ENCODE measurements around the gene GTPBP2.
A peak's percentile ranks its signal among the peaks of the same experiment; 100 is the strongest.

The GTPBP2 gene

DNA sequence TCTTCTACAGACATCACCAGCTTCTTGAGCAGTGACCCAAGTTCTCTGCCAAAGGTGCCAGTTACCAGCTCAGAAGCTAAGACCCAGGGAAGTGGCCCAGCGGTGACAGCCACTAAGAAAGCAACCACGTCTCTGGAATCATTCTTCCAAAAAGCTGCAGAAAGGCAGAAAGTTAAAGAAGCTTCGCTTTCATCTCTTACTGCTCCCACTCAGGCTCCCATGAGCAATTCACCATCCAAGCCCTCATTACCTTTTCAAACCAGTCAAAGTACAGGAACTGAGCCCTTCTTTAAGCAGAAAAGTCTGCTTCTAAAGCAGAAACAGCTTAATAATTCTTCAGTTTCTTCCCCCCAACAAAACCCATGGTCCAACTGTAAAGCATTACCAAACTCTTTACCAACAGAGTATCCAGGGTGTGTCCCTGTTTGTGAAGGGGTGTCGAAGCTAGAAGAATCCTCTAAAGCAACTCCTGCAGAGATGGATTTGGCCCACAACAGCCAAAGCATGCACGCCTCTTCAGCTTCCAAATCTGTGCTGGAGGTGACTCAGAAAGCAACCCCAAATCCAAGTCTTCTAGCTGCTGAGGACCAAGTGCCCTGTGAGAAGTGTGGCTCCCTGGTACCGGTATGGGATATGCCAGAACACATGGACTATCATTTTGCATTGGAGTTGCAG lies 15.2 kb downstream of the GTPBP2 start:
- no peak for DNase-seq (ENCODE audit: low read depth)
- TF ChIP-seq, protein P1, sequence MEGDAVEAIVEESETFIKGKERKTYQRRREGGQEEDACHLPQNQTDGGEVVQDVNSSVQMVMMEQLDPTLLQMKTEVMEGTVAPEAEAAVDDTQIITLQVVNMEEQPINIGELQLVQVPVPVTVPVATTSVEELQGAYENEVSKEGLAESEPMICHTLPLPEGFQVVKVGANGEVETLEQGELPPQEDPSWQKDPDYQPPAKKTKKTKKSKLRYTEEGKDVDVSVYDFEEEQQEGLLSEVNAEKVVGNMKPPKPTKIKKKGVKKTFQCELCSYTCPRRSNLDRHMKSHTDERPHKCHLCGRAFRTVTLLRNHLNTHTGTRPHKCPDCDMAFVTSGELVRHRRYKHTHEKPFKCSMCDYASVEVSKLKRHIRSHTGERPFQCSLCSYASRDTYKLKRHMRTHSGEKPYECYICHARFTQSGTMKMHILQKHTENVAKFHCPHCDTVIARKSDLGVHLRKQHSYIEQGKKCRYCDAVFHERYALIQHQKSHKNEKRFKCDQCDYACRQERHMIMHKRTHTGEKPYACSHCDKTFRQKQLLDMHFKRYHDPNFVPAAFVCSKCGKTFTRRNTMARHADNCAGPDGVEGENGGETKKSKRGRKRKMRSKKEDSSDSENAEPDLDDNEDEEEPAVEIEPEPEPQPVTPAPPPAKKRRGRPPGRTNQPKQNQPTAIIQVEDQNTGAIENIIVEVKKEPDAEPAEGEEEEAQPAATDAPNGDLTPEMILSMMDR (conservative IDR thresholded peaks at IDR 0.05; ENCODE audit: control insufficient read depth, insufficient read depth, low read depth, low read length) = no peak
- no peak overlapping the region for H3K4me3 ChIP-seq (ENCODE audit: control insufficient read depth, low read depth, low read length)

DNA sequence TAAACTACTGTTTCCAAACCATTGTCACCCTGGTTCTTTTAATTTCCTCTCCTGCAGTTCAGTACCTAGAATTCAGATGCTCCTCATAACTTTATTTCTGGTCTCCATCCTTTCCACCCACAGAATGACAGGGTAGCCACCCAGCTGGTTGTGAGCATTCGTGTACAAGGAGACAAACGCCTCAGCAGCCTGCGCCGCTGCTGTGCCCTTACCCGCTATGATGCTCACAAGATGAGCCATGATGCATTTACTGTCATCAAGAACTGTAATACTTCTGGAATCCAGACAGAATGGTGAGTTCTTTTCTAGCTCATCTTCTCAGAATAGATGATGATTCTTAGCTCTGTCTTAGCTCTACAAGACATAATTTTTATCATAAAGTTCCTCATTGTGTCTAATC lies 18.6 kb downstream of the GTPBP2 start:
- TF ChIP-seq, protein P1 (conservative IDR thresholded peaks at IDR 0.05; ENCODE audit: control insufficient read depth, insufficient read depth, low read depth, low read length) = no peak
- no peak for DNase-seq (ENCODE audit: low read depth)
- H3K4me3 ChIP-seq (ENCODE audit: control insufficient read depth, low read depth, low read length) = no peak overlapping the region

DNA sequence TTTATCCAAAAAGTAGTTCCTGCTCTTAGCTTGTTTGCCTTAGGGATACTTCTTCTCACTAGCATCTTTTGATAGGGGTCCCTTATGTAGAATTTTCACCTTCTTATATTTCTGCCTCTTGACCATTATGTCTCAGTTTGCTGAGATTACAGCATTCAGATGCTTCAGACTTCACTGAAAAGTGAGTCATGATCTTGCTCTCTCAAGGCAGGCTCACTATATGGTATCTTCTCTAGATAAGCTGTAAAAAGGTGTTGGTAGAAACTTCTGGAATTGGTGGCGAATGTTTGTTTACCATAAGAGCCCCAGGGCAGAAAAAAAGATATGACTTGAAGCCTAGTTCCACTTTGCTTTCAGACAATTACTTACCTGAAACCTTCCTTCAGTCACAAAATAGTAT lies 19.7 kb downstream of the GTPBP2 start:
- H3K4me3 ChIP-seq (ENCODE audit: control insufficient read depth, low read depth, low read length) = no peak overlapping the region
- no peak for DNase-seq (ENCODE audit: low read depth)
- TF ChIP-seq, protein P1 (conservative IDR thresholded peaks at IDR 0.05; ENCODE audit: control insufficient read depth, insufficient read depth, low read depth, low read length) = no peak

DNA sequence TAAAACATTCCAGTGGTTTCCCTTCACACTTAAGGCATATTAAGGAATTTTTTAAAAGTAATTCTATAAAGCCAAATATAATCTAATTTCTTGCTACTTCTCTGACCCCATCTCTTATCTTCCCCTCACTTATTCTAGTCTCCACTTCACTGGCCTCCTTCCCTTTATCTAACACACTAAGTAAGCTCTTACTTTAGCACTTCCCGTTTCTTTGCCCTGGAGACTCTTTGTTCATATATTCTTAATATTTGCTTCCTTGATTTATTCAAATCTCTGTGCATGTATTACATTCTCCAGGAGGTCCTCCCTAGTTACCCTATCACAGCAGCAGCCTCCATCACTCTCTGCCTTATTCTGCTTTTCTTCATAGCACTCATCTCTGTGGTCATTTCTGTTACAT lies 20.3 kb downstream of the GTPBP2 start:
- no peak for DNase-seq (ENCODE audit: low read depth)
- H3K4me3 ChIP-seq (ENCODE audit: control insufficient read depth, low read depth, low read length) = no peak overlapping the region
- TF ChIP-seq, protein P1 (conservative IDR thresholded peaks at IDR 0.05; ENCODE audit: control insufficient read depth, insufficient read depth, low read depth, low read length) = no peak

DNA sequence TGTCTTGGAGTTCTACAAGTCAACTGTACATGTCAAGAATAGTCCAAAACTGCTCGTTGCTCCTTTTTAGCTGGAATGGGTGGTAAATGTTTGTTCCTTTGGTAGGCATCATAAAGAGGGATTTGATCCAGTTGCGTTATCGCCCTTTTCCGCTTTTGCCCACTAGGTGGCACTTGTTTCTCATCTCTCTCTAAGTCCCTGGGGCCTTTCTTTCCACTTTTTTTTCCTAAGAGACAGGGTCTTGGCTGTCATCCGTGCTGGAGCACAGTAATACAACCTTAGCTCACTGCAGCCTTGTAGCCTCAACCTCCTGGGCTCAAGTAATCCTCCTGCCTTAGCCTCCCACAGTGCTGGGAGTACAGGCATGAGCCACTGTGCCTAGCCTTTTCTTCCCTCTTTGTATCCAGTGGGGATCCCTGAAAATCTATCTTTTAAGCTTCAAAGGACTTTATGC lies 20.7 kb downstream of the GTPBP2 start:
- DNase-seq (ENCODE audit: low read depth) = peak; percentile 88

DNA sequence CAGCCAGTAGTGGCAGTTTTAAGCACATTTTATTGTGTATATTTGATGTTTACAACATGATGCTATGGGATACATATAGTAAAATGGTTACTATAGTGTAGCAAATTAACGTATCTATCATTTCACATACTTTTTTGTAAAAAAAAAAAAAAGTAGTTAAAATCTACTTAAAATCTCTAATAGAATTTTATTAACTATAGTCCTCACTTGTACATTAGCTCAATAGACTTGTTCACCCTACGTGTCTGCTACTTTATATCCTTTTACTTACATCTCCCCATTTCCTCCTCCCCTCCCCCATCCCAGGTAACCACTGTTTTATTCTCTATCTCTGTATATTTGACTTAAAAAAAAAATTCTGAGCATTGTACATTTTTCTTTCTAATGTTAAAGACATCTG lies 23.0 kb downstream of the GTPBP2 start:
- TF ChIP-seq, protein P1 (conservative IDR thresholded peaks at IDR 0.05; ENCODE audit: control insufficient read depth, insufficient read depth, low read depth, low read length) = no peak
- no peak overlapping the region for H3K4me3 ChIP-seq (ENCODE audit: control insufficient read depth, low read depth, low read length)

More for the DNA sequence above, 20.7 kb downstream of the GTPBP2 start:
- H3K4me3 ChIP-seq (ENCODE audit: control insufficient read depth, low read depth, low read length) = no peak overlapping the region
- TF ChIP-seq, protein P1 (conservative IDR thresholded peaks at IDR 0.05; ENCODE audit: control insufficient read depth, insufficient read depth, low read depth, low read length) = peak; percentile 92

More for the DNA sequence above, 23.0 kb downstream of the GTPBP2 start:
- DNase-seq (ENCODE audit: low read depth) = no peak

Measured in fibroblast of mammary gland (primary cell).